ENCODE results near the gene SDHB. TPM values are rescaled to one million over a fixed set of nuclear protein-coding genes. Genes with fewer than 3 reads are reported as not detected.
A peak's percentile ranks its signal among the peaks of the same experiment; 100 is the strongest.

The SDHB gene
- 145 and 157 TPM in 2 replicates for total RNA-seq (2014; rRNA removed; shearing (Covaris generic))

DNA sequence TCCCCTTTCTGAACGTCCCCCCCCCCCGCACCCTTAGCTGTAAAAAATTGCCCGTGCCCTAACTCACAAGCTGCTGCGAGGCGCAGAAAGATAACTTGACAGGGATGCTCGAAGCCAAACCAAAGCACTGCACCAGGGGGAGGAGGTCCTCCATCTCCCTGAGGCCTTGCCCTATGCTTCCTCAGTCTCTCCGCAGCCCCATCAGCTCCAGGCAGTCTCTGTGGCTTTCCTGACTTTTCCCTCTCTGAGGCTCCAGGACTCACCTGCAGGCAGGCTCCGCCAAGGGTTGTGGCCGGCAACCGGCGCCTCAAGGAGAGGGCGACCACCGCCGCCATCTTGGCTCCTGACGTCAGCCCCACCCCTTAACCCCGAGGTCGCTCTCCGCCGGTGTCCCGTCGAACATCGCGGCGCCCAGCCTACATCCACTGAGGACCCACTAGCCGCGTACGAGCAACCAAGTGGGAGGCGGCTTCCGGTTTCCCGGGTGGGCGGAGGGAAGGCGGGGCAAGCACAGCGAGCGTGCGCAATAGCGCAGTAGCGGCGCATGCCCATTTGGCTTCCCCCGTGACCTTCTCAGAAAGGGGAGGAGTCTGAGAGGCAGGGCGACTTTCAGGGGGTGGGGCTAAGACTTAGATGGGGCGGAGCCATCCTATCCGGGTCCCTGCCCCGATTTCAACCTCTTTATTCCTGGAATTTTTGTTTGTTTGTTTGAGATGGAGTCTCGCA is at the start of gene SDHB:
TSS of gene SDHB (minus strand) at position 348 of the 726 bp plus-strand sequence. CDS start at position 335, 13 bp downstream.
- peak; percentile 98 for DNase-seq (ENCODE audit: low spot score)

DNA sequence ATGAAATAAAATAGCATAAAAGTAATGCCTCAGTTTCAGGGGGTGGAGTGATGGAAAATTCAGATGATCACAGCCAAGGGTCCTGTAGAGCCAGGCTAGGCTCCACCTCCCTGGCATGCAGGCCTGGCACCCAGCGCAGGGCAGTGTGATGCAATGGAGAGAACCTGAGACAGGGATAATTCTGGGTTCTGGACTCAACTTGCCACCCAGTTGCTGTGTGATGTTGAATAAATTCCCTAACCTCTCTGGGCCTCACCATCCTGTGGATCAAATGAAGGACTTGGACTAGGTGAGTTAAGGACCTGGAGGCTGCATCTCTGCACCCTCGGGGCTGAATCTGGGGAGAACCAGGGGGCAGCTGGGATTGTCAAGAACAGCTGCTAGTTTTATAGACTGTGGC is 48.4 kb upstream of the SDHB start:
- DNase-seq (ENCODE audit: low spot score): no peak

DNA sequence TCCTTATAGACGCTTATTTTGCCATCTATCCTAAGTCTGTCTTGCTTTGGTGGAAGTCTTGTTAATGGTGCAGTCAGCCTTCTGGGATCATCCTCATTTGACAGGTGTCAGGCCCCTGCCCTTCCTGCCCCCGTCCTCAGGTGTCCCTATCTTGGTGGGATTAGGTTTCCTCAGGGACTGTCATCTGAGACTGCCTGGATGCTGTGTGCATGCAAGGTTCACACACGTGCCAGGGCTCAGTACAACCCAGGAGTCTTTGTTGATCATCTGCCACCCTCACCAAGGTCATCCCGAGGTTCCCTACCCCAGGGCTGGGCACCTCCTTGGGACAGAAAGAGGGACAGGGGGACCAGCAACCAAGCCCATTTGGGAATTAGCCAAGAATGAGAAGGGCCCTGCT is 47.4 kb upstream of the SDHB start:
- no peak for DNase-seq (ENCODE audit: low spot score)

DNA sequence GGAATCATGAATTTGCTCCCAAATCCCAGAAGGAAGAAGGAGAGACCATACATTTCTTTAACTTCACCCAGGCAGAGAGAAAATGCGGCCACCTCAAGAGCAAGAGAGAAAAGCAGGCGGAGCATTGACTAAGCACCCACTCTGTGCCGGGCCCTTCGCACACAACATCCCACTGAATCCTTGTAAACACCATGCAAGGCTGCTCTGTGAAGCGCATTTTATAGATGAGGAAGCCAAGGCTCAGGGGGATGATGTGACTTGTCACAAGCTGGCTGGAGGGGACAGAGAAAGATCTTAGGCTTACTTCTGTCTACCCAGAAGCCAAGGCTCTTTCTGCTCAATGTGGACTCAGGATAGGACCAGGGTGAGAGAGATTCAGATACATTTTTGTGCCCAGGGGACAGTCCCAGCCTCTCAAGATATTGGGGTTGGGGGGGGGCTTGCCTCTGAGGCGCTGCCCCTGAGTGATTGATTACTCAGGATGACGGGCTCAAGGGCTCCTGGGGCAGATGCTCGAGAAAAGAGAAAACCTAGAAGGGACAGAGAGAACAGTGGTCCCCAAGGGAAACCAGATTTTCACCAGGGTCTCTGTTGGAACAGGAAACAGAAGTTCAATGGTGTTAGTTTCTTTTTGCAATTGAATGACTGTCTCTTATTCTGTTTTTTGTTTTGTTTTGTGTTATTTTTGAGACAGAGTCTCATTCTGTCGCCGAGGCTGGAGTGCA is 45.9 kb upstream of the SDHB start:
- no peak for DNase-seq (ENCODE audit: low spot score)

DNA sequence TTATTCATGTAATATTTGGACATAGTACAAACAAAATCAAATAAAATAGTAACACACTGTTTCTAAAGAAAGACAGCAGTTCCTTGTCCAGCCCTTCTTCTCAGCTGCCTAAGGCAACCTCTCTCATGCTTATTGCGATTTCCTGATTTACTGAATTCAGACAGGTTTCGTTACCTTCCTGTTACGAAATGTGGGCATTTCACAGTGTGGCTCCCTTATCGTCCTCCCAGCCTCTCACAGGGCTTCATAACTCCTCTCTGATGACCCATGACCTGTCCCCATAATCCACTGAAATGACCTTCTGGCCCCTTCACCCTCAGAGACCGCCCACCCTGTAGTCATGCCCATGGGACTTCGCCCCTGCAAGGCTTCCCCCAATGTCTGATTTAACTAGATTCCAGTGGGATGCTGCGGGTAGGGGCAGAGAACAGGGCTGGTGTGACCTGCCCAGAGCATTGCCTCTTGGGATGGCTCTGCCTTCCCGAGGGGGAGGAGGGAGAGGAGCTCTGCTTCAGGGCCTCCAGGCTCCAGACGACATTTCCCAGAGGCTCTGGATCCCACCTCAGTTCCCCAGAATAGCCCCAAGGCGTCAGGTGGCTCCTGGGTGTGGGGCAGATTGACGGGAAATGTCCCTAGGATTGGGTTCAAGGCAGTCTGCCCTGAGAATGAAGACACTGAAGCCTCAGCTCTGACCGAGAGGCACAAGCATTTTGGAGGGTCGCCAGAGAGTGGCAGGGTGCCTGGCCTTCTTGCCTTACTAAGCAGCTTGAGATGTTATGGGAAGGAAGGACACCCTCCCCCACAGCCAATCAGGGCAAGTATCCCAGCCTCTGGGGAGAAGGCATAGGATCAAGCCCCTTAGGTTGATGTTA is 44.9 kb upstream of the SDHB start:
- no peak for DNase-seq (ENCODE audit: low spot score)

DNA sequence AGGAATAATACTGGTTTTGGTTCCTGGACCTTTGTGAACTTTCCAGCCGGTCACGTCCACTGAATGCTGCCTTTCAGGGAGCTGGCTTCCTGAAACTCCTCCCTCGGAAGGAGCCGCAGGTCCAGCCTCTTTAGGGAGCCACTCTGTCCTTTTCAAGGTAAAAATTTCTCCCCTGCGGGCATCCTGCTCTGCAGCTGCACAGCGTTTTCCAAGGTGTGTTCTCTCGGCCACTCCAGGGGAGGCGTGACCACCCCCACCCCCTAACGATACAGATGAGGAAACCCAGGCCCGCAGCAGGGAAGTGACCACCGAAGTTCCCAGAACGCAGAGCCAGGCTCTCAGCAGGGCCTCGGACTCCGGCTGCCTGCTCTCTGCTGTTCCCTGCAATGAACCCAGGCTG is 44.0 kb upstream of the SDHB start:
- no peak for DNase-seq (ENCODE audit: low spot score)

DNA sequence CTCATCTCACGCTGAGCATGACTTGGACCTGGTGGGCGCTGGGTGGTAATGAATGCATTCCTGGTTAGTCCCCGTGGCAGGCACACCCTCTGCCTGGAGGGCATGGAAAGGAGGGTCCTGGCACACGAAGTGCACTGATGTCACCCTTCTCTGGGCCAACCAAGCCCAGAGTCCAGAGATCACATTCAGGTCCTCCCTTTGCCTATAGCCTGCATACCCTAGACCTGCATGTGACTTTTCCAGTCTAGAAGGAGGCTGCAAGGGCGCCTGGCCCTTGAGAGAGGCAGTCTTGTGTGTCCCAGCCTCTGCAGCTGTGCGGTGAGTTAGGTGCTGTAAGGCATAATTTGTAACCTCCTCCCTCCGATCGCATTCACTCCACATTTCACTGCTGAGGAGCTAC is 43.3 kb upstream of the SDHB start:
- no peak for DNase-seq (ENCODE audit: low spot score)

DNA sequence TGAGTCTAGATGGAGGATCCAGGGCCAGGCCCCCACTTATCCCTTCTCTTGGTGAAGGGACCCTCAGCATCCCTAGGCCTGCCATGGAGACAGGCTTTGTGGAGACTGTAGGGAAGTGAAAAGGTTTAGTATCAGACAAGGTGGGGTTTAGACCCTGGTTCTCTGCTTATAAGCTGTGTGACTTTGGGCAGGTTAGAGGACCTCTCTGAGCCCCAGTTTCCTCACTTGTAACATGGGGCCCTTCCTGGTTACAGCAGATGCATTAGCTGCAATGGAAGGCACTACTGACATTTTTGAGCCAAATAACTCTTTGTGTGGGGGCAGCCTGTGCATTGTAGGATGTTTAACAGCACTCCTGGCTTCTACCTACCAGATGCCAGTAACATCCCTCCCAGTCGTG is 42.8 kb upstream of the SDHB start:
- no peak for DNase-seq (ENCODE audit: low spot score)

DNA sequence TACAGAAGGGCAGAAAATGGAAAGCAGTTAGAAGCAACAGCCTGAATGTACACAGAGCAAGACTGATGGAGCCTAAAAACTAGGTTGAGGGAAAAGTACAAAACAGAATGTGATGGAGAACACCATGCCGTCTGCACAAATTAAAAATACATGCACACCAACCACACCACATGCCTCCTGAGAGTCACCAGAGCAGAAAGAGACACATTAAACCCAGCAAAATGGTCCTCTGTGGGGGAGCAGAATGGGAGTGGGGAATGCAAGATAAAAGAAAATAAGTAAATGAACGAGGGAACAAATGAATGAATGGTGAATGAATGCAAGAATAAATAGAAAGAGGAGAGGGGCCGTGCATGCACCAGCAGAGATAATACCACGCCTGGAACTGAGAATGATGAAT is 41.3 kb upstream of the SDHB start:
- no peak for DNase-seq (ENCODE audit: low spot score)

DNA sequence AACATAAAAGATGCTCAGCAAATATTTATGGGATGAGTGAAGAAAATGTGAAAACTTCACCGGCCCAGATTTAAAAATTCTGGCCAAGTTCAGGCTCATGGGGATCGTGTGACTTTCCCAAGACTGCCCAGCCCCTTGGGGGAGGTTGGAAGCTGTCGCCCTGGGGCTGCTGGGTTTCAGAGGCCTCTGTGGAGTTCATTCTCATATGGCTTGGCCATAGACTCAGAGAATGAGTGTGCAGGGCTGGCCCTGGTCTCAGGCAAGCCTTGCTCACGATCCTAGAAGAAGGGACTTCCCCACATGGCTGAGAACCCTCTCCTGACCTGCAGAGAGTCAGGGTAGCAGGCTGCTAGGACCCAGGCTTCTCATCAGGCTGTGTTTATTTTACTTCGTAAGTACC is 40.8 kb upstream of the SDHB start:
- no peak for DNase-seq (ENCODE audit: low spot score)

DNA sequence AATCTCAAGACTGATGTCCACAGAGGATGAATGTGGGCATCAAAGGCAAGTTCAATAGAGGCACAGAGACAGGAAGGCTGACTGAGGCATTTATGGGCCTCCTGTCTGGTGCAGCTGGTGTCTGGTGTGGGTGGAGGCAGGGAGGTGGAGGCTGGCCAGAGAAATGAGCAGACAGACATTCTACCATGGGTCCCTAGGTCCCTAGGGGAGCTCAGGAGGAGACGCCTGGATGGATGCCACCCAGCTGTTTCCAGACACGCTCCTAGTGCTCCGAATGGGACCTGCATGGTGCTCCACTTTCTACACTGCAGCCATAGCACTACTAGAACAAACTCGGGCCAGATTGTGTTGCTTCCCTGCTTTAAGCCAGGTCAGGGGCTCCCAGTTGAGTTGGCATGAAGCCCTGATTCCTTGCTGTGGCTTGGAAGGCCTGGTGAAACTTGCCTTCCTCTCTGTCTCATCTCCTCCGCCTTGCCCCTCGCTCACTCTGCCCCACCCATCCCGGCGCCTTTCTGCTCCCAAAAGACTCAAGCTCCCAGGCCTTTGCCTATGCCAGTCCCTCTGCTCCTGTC is 40.1 kb upstream of the SDHB start:
- DNase-seq (ENCODE audit: low spot score): no peak

DNA sequence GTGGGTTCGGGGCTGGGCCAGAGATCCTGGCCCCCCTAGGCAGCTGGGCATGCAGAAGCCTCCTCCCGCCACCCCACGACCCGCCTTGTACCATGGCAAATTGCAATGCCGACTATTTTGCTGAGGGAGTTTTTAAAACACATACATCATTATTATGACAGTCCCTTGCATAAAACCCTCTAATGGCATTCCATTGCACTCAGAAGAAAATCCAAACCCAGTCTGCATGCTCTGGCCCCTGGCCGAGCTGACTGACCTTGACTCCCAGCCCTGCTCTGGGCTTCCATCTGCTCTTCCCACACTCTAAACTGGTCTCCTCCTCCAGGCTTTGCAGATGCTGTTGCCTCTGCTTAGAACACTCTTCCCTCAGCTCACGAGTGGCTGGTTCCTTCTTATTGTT is 37.4 kb upstream of the SDHB start:
- no peak for DNase-seq (ENCODE audit: low spot score)

DNA sequence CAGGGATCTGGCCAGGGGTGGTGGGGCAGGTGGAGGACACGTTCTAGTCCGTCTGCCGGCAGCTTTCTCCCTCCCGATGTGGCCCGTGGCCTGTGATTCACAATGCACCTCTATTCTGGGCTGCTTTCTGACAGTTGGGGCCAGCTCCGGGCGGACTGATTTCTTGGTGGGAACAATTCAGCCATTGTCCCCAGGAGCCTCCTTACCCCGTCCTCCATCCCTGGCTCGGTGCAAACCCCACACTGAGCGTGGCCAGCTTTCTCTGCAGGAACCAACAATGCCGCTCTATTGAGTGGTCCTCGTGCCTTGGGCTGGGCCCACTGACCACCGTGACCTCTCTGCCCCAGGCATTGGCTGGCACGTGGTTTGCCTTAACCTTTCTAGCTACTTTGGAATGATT is 35.7 kb upstream of the SDHB start:
- DNase-seq (ENCODE audit: low spot score): no peak

DNA sequence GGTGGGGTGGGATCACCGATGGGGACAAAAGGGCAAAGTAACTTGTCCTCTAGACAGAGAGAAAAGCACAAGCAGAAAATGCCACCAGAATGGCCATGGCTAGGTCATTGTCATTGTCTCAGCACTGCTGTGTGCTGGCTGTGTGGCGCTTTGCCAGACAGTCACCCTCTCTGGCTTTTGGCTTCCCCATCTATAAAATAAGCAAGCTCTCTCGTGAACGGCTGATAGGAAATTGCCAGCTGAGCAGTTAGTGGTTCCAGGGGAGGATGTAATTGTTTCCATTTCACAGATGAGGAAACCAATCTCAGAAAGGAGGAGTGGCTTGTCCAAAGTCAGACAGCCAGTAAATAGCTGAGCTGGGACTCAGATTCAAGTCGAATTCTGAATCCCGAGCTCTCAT is 32.9 kb upstream of the SDHB start:
- DNase-seq (ENCODE audit: low spot score): no peak

DNA sequence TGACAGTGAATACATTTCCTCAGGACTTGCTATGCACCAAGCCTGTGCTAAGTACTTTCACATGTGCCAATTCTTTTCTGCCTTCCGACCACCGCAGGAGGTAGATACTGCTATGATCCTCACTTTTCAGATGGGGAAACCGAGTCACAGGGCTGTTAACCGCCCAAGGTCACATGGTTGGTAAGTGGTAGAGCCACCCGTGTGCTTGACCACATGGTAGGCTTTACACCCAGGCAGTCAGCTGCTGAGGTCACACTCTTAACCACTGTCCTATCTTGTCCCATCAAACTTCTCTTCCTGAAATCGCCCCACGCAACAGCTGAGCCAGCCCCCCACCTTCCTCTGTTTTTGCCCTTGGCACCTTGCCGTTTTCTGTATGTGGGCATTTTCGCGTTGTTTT is 31.0 kb upstream of the SDHB start:
- DNase-seq (ENCODE audit: low spot score): no peak

DNA sequence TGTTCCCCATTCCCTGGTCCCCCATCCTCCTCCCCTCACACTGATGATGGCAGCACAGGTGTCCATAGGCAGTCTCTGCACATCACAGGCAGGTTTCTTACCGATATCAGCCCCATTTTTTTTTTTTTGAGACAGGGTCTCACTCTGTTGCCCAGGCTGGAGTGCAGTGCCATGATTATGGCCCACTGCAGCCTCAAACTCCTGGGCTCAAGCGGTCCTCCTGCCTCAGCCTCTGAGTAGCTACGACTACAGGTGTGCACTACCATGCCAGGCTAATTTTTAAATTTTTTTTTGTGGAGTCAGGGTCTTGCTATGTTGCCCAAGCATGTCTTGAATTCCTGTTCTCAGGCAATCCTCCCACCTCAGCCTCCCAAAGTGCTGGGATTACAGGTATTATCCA is 28.9 kb upstream of the SDHB start:
- no peak for DNase-seq (ENCODE audit: low spot score)

DNA sequence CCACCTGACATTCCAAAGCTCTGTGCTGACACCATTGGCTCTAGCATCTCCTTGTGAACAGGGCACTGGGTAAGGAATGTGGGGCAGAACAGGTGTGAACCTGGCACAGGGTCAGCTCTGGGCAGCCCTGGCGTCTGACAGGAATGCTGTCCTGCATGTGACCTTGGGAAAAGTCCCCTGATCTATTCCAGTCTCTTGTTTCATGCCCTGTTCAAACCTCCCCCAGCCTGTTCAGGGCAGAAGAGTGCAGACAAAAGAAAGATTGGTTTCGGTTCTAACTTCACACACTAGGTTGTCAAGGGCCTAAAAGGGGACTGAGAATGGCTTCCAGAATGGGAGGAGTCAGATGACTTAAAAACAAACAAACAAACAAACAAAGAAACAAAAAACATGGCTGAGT is 27.6 kb upstream of the SDHB start:
- no peak for DNase-seq (ENCODE audit: low spot score)

DNA sequence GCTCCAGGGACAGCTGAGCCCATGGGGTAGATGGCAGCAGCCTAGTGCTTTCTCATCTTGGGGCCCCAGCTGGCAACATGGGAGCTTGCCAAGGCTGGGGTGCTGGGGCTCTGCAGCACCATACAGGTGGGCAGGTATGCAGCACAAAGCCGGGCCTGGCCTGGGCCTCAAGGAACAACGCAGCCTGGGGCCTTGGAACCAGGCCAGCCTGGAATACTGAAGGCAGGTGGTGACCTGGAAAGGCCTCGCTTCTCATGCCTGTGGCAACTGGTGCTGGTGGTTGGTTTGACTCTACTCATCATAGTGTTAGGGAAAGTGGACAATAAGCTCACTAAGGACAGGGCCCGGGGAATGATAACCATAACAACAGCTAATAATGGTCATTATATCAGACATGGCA is 27.0 kb upstream of the SDHB start:
- DNase-seq (ENCODE audit: low spot score): no peak

DNA sequence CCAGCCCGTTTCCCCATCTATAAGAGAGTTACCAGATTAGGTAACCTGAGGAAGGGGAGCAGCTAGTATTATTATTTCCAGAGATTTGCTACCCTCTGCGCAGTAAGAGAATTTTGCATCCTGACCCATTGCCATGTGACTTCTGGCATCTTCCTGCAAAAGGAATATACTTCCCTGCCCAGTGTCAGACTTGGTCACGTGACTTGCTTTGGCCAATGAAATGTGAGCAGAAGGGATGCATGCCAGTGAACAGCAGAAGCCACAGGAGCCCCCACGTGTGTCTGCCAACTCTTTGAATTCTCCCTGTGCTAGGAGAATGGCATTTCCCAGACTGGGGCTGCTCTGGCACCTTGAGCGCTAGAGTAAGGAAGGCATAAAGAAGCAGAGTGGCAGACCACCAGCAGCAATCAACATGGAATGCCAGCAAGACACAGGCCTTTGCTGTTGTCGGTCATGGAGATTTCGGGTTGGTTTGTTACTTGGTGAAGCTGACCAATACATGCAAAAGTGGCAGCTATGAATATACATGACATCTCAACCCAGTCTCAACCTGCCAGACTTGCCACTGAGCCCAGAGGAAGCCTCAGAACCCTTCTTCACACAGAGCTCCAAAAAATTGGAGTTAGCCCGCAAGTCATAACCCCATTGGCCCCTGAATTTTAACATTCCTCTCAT is 26.4 kb upstream of the SDHB start:
- no peak for DNase-seq (ENCODE audit: low spot score)

DNA sequence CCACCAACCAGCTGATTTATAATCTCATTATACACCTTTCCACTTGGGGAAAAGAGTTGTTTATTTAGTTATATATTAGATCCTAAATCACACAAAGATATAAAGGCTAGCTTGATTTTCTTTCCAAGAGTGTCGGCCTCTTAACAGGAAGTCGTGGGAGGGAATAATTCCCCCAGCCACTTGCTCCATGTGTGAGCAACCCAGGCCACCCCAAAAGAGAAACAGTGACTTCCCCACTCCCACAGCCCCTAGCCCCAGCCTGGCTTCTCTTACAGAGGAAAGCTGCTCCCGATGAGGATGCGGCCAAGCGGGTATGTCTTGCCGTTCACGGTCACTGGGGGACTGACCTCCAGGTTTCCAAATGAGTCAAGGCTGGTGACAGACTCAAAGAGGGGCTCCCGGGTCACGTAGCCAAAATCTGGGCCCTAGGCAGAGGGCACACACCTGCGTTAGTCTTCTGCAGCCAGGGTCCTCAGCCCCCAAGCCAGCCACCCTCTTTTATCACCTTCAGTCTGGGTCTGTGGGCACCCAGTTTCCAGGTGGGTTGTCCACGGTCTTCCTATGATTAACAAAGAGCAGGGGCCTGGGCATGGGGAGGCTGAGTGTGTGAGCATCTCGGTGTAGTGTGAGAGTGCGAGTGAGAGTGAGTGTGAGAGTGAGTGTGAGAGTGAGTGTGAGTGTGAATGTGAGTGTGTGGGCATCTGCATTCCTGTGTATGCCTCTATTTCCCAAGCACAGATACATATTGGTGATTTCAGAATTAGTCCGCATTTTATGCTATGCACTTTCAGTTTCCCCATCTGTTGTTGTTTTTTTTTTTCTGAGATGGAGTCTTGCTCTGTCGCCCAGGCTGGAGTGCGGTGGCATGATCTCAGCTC is 25.4 kb upstream of the SDHB start:
- DNase-seq (ENCODE audit: low spot score): no peak

Measured in HT-29 (cell line).